ENCODE results near the gene SIPA1L3.
A peak's percentile ranks its signal among the peaks of the same experiment; 100 is the strongest.
"Not testable (repeated sequence)": the region's sequence is repeated elsewhere in the genome, so short reads cannot be mapped to it uniquely, and the experiment has no call there.

The SIPA1L3 gene

GRCh38 chr19:38024992-38025908 lies 118.2 kb downstream of the SIPA1L3 start:
- DNase-seq, result no peak

- DNase-seq, result no peak
These were observed 118.9 kb downstream of the SIPA1L3 start for GRCh38 chr19:38025909-38026307.

GRCh38 chr19:38028913-38029510 lies 122.0 kb downstream of the SIPA1L3 start:
- DNase-seq, result no peak

GRCh38 chr19:38030001-38030400 lies 123.0 kb downstream of the SIPA1L3 start:
- DNase-seq, result not testable (repeated sequence)

DNA sequence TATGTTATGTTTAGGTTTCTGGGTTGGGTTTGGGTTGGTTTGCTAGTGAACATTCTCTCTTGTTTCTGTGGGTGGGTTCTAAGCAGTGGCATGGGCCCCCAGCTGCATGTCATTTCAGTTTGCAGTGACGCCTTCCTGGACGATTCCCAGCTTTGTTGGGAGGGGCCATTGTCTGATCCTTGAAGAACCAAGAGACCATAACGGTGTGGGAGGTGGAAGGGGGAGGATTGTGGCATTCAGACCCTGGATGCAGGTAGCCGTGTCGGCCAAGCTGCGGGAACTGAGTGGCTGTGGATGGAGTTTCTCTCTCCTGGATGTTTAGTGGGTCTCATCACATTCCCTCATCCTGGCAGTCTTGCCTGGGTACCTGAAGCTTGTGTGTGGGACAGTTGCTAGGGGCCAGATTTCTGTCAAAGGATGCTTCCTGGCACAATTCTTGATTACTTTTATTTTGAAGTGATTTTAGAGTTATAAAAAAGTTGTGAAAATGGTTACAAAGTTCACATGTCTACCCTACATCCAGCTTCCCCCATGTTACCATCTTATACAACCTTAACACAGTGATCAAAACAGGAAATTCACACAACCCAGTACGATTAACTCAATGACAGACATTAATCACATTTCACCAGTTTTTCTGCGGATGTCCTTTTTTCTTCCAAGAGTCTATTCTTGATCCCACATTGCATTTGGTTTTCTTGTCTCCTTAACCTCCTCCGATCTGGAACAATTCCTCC lies 123.8 kb downstream of the SIPA1L3 start:
- DNase-seq, result peak; percentile 56

- peak; percentile 70 for DNase-seq
These were observed 124.4 kb downstream of the SIPA1L3 start for GRCh38 chr19:38031423-38031770.

- no peak for DNase-seq
These were observed 125.1 kb downstream of the SIPA1L3 start for GRCh38 chr19:38032151-38032550.

- DNase-seq, result no peak
These were observed 125.9 kb downstream of the SIPA1L3 start for GRCh38 chr19:38032951-38033350.

DNA sequence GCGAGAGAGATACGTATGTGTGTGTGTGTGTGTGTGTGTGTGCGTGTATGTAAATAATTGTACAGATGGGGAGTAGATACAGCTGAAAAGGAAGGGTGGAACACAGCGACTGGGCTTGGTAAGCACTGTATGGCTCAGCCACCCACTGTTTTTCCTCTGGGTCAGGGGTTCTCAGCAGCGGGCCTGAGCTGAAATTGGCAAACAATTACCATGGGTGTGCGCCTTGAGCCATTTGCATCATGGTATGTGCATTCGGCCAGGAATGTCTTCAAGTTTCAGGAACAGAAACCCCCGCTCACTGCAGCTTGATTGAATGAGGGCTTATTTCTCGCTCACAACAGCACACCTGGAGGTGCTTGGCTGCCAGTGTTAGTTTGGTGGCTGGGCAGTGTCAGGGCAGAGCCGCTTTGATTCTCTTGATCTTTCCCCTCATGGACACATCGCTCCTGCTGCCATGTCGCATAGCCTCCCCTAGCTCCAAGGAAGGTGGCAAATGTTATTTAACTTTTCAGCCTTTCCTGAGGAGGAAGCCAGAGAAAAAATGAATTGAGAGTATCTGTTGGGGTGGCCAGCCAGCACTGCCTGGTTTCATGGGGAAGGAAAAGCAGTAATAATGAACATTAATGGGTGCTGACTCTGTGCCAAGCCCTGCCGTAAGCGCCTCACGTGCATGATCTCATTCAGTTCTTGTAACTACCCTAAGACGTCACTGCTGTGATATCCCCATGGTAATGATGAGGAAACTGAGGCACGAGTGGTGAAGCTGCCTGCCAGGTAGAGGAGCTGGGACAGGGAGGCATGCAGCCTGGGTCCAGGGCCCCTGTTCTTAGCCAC lies 126.9 kb downstream of the SIPA1L3 start:
- no peak for DNase-seq

DNA sequence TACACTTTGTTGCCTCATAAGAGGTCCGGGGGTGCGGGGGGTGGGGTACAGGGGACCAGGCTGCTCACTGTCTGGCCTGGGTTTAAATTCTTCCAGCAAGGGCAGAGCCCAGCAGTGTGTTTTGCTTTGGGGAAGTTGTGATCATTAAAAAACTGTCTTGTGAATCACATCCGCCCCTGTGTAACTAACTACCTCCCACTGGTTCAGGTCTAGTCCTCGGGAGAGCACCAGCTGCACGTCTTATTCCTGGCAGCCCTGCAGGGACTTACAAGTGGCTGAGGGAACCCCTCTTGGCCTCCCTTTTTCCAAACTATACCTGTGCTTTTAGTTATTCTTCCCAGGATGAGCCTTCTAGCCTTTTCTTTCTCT lies 127.5 kb downstream of the SIPA1L3 start:
- DNase-seq, result peak; percentile 49

DNA sequence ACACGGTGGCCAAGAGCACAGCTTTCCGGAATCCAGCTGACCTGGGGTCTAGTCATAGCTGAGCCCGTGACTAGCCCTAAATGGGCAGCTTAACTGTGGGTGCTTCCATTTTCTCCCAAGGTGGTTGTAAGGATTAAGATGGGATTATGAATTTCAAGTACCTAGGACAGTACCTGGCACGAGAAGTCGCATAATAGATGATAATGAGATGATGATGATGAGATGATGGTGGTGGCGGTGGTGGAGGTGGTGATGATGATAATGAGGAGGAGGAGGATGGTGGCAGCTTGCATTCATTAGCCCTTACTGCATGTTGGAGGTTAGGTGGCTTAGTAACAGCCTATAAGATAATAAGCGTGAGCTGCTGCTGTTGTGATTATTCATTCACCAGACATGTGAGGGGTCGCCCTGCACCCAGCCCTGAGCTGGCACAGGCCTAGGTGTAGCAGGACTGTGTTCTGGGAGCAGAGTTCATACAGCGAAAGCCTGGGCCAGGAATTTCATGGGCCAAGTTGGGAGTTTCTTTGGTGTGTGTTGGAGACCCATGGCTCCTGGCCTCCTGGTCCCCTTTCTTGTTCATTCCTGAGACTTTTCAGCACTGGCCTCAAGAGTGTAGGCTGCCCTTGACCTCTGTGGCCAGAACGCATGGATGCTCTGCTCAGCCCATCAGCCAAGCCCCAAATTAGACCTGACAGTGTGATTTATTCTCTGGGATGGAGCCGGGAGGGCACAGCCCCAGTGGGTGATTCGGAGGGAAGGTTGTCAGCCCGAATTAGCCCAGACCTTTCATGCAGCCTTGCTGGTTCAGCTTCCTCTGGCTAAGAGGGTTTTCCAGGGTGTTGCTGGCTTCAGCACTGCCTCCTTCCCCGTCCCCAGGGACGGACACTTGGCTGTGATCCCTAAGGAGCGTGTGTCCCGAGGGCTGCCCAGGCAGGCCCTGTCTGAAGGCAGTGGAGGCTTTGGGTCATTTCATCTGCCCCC lies 128.8 kb downstream of the SIPA1L3 start:
- DNase-seq, result peak; percentile 67

DNA sequence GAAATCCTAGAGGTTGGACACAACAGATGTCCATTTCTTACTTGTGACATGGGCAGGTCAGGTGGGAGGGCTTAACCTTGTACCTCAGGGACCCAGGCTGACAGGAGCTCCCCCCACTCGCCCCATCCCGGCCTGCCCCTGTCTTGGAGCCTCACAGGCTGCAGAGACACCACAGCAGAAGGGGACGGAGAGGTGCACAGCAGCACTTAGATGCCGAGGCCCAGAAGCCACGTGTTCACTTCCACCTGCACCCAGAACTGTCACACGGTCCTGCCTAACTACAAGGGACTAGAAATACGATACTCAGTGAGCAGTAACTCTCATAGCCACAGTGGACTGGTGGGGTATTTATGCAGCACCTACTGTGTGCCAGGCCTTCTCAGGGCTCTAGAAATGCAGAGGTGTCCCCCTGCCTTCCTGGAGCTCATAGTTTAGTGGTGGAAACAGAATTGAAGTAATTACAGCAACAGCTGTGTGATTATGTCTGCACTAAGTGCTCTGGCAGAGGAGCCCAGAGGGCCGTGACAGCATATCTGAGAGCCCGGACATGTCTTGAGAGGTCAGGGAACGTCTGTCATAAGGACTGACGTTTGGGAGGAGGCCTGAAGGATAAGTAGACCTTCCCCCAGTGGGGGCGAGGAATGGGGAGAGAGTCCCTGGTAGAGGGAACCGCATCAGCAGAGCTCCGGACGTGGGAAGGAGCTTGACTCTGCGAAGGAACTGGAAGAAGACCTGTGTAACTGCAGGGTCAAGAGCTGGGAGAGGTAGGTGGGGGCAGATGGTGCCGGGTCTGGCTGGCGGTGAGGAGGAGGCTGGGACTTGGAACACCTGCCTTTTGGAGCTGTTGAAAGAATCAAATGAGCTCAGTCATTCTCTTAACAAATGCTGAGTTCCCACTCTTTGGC lies 130.0 kb downstream of the SIPA1L3 start:
- DNase-seq, result no peak

DNA sequence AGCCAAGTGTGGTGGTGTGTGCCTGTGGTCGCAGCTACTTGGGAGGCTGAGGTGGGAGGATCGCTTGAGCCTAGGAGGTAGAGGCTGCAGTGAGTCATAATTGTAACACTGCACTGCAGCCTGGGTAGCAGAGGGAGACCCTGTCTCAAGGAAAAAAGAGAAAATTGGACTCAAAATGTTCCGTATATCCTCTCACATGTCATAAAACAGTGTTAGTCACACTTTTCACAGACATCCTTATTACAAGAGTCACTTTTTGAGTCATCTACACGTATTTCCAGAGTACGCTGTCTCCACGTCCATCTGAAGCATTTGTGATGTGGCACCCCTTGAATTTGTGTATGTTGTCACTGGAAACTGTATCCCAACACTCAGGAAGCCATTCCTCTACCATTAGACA lies 133.0 kb downstream of the SIPA1L3 start:
- no peak for DNase-seq

GRCh38 chr19:38042132-38042531 lies 135.1 kb downstream of the SIPA1L3 start:
- no peak for DNase-seq

DNA sequence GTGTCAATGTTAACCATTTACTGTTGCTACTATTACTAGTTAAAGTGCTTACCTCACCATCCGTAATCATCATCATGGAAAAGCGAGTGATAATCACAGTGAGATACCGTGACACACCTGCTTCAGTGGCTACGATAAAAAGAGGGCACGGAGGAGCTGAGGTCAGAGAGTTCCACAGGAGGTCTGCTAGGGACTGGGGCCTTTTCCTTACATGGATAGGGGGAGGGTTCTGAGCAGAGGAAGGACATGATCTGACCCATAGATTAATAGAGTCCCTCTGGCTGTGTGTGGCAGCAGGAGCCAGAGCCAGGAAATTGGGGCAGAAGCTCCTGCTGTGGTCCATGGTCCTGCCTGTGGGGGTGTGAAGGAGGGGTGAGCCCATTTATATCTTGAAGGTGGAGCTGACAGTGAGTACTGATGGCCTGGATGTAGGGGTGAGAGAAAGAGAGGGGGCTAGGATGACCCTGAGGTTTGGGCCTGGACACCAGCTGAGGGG lies 136.7 kb downstream of the SIPA1L3 start:
- no peak for DNase-seq

DNA sequence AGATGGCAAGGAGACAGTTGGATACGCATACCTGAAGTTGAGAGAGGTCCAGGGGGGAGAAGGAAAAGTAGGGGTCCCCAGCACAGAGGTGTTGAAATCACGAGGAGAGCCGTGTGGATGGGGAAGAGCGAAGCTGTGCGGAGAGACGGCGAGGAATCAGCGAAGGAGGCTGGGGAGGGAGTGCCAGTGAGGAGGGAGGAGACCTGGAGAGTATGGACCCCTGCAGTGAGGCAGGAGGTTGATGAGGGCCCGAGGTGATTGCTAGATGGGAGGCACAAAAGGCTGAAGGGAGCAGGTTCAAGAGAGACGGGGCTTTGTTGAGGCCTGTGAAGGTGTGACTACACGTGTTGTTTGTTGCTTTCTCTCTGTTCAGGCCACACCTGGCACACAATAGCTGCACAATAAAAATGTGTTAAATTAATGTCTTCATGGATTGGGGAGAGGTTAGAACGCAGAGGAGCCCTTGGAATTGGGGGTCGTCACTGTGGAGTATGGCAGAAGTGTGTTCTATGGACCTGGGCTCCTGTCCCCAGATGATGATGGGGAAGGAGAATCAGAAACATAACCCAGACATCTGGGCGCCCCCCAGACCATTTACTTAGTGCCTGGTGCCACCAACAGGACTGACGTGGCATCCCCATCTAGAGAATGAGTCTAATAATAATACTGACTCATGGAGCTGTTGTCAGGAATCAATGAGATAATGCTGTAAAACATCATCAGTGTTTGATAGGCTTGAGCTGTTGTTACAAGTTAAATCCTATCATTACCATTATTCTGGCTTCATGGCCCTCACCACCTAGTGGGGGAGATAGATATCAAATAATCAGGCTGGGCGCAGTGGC lies 137.5 kb downstream of the SIPA1L3 start:
- no peak for DNase-seq

- DNase-seq, result no peak
These were observed 138.7 kb downstream of the SIPA1L3 start for GRCh38 chr19:38045554-38046253.

- no peak for DNase-seq
These were observed 139.4 kb downstream of the SIPA1L3 start for GRCh38 chr19:38046254-38047048.
